Body of pancreas (tissue), 4 donors: Measurements from ENCODE around the gene RAPGEF4. TPM values are rescaled to one million over a fixed set of nuclear protein-coding genes. Genes with fewer than 3 reads are reported as not detected.
A peak's percentile ranks its signal among the peaks of the same experiment; 100 is the strongest.

ENCODE experiments used
- ATAC-seq: fragments of 150-250 bp; one replicate; pipeline ENCODE4 v1.9.1; 2016
- DNase-seq, 4 donors: peaks; one replicate each; pipeline ENCODE4 v3.0.0-alpha.2; 2019
- H3K27ac ChIP-seq, 4 donors: fragments of 200-600 bp; sonication (generic); 1 replicate in 3 of 4; 2 replicates in 1 of 4; pipeline versions ENCODE4 v1.5.1 to v1.6.1; 2016 to 2019; ENCODE audit warnings: mild to moderate bottlenecking in 1 of 4, mixed read lengths in 1 of 4, moderate library complexity in 1 of 4
- H3K27me3 ChIP-seq, 2 donors: fragments of 200-600 bp; sonication (generic); one replicate each; pipeline ENCODE4 v1.6.0; 2016; ENCODE audit warnings: mild to moderate bottlenecking in 1 of 2
- H3K36me3 ChIP-seq, 2 donors: fragments of 200-600 bp; sonication (generic); replicated peaks in 1 of 2; 2 replicates each; pipeline ENCODE4 v1.5.1; 2016; ENCODE audit warnings: low read depth in 2 of 2; ENCODE audit not compliant: insufficient read depth in 1 of 2
- H3K4me1 ChIP-seq: fragments of 200-600 bp; sonication (generic); one replicate; pipeline ENCODE4 v1.6.0; 2016
- H3K4me3 ChIP-seq, 2 donors: fragments of 200-600 bp; sonication (generic); 1 replicate in 1 of 2; 2 replicates in 1 of 2; pipeline ENCODE4 v1.5.1; 2016 to 2019
- H3K9me3 ChIP-seq, 3 donors: fragments of 200-600 bp; sonication (generic); 1 replicate in 2 of 3; 2 replicates in 1 of 3; pipeline ENCODE4 v1.5.1; 2016
- CTCF ChIP-seq, 7 experiments: fragments of 450-650 bp in 4 of 7; fragments of 200-600 bp in 3 of 7; sonication (generic) in 3 of 7; IDR thresholded peaks; one replicate each; pipeline ENCODE4 v1.5.1; 2016 to 2019; ENCODE audit warnings: antibody characterized with exemption in 7 of 7
- POLR2A ChIP-seq, 3 donors: fragments of 450-650 bp; IDR thresholded peaks; one replicate each; pipeline ENCODE4 v1.6.1; 2016; ENCODE audit warnings: antibody characterized with exemption in 3 of 3, mild to moderate bottlenecking in 2 of 3
- WGBS, 2 donors: methylation state at CpG; one replicate each; pipeline ENCODE4 v1.1.5; 2017; 5-methylcytosine and 5-hydroxymethylcytosine counted together
- intact Hi-C: fragments of 100-400 bp; cut with DNase I; formaldehyde crosslinking; loops from one replicate; pipeline ENCODE4 v1.15.1; 2023
- total RNA-seq, 2 donors: library from RNA; depleted of rRNA; stranded (reverse); fragments of >200 nt; gene quantifications; one replicate each; pipeline ENCODE4 v1.1.0, GENCODE V29; 2016

Gene RAPGEF4
- total RNA-seq, 2 donors from 2014 or later = 4.7 to 22.4 TPM

GRCh38 chr2:172829229-172829628 lies 93.6 kb downstream of the RAPGEF4 start:
- ATAC-seq (no peak), DNase-seq (no peak)
- no peaks in the 10 kb centered on the region for H3K4me1 ChIP-seq
- TF ChIP-seq POLR2A (IDR thresholded peaks at IDR 0.05) = no peak
- no peak for TF ChIP-seq CTCF (IDR thresholded peaks at IDR 0.05)
- H3K36me3 ChIP-seq = no peaks in the 10 kb centered on the region
- no peaks in the 10 kb centered on the region for H3K27me3 ChIP-seq
- no peak overlapping the region for H3K27ac ChIP-seq
- intact Hi-C loops = no loop called here
- WGBS, 2 donors = 81 to 87% methylated on average over 7 of the region's 7 CpGs
- H3K4me3 ChIP-seq = no peak overlapping the region
- no peaks in the 10 kb centered on the region for H3K9me3 ChIP-seq

- DNase-seq = no peak
- no peak overlapping the region for H3K27ac ChIP-seq
- no peak for ATAC-seq
- intact Hi-C loops = no loop called here
- no peaks in the 10 kb centered on the region for H3K4me1 ChIP-seq
- no peak overlapping the region for H3K4me3 ChIP-seq
- no peak for TF ChIP-seq POLR2A (IDR thresholded peaks at IDR 0.05)
- TF ChIP-seq CTCF (IDR thresholded peaks at IDR 0.05) = no peak
- H3K9me3 ChIP-seq = no peaks in the 10 kb centered on the region
- 94% methylated on average over 4 of the region's 4 CpGs for WGBS, 2 donors
- H3K27me3 ChIP-seq = no peaks in the 10 kb centered on the region
- H3K36me3 ChIP-seq = no peaks in the 10 kb centered on the region
Observed at GRCh38 chr2:172830482-172830881, 94.8 kb downstream of the RAPGEF4 start.

GRCh38 chr2:172833898-172834297 lies 98.3 kb downstream of the RAPGEF4 start:
- DNase-seq = no peak

GRCh38 chr2:172834881-172835280 lies 99.2 kb downstream of the RAPGEF4 start:
- Histone ChIP-seq H3K4me1 (no peaks in the 10 kb centered on the region), H3K27me3 (no peaks in the 10 kb centered on the region), H3K36me3 (no peaks in the 10 kb centered on the region), H3K27ac (no peak overlapping the region), H3K9me3 (no peaks in the 10 kb centered on the region), H3K4me3 (no peak overlapping the region)
- intact Hi-C loops = no loop called here
- no peak for DNase-seq
- WGBS, 2 donors = 69 to 80% methylated on average over 6 of the region's 6 CpGs
- ATAC-seq = no peak
- TF ChIP-seq POLR2A (IDR thresholded peaks at IDR 0.05) (no peak), CTCF (IDR thresholded peaks at IDR 0.05) (no peak)

More at GRCh38 chr2:172833898-172834297, 98.3 kb downstream of the RAPGEF4 start:
- H3K27ac ChIP-seq = no peak overlapping the region
- H3K36me3 ChIP-seq = no peaks in the 10 kb centered on the region
- no peaks in the 10 kb centered on the region for H3K9me3 ChIP-seq
- intact Hi-C loops = no loop called here
- TF ChIP-seq CTCF (IDR thresholded peaks at IDR 0.05) (no peak), POLR2A (IDR thresholded peaks at IDR 0.05) (no peak)
- H3K27me3 ChIP-seq = no peaks in the 10 kb centered on the region
- no peak for ATAC-seq
- WGBS, 2 donors = 59 to 60% methylated on average over 2 of the region's 2 CpGs
- no peak overlapping the region for H3K4me3 ChIP-seq
- no peaks in the 10 kb centered on the region for H3K4me1 ChIP-seq

- WGBS, 2 donors = 77 to 81% methylated on average over 6 of the region's 6 CpGs
- TF ChIP-seq CTCF (IDR thresholded peaks at IDR 0.05) (no peak), POLR2A (IDR thresholded peaks at IDR 0.05) (no peak)
- intact Hi-C loops = no loop called here
- Histone ChIP-seq H3K36me3 (no peaks in the 10 kb centered on the region), H3K27ac (no peak overlapping the region), H3K27me3 (no peaks in the 10 kb centered on the region), H3K9me3 (no peaks in the 10 kb centered on the region), H3K4me3 (no peak overlapping the region), H3K4me1 (no peaks in the 10 kb centered on the region)
- ATAC-seq = peak; percentile 45
- no peak for DNase-seq
Observed at GRCh38 chr2:172836347-172836821, 100.7 kb downstream of the RAPGEF4 start.
